D341Med (cell line): ENCODE results near the gene RAD51B.

Source experiments
- DNase-seq: peaks from one replicate; pipeline ENCODE4 v3.0.0; 2012; ENCODE audit warnings: low spot score

Gene RAD51B

GRCh38 chr14:68728342-68729106, 908.9 kb downstream of the RAD51B start:
- no peak for DNase-seq

GRCh38 chr14:68729556-68729955, 910.0 kb downstream of the RAD51B start:
- DNase-seq: no peak

GRCh38 chr14:68730348-68730747, 910.8 kb downstream of the RAD51B start:
- DNase-seq: no peak

- no peak for DNase-seq
These were observed 911.3 kb downstream of the RAD51B start for GRCh38 chr14:68730811-68731425.

GRCh38 chr14:68733086-68733914, 913.7 kb downstream of the RAD51B start:
- DNase-seq: no peak

- no peak for DNase-seq
These were observed 914.7 kb downstream of the RAD51B start for GRCh38 chr14:68734231-68734732.

GRCh38 chr14:68735856-68736255, 916.3 kb downstream of the RAD51B start:
- DNase-seq: no peak

- DNase-seq: no peak
These were observed 916.9 kb downstream of the RAD51B start for GRCh38 chr14:68736471-68736871.

- DNase-seq: no peak
These were observed 917.5 kb downstream of the RAD51B start for GRCh38 chr14:68737086-68737485.

- no peak for DNase-seq
These were observed 919.0 kb downstream of the RAD51B start for GRCh38 chr14:68738559-68738958.

GRCh38 chr14:68739701-68740100, 920.1 kb downstream of the RAD51B start:
- DNase-seq: no peak

GRCh38 chr14:68740788-68741476, 921.4 kb downstream of the RAD51B start:
- no peak for DNase-seq

GRCh38 chr14:68741477-68741791, 921.9 kb downstream of the RAD51B start:
- DNase-seq: no peak

GRCh38 chr14:68741839-68742470, 922.4 kb downstream of the RAD51B start:
- DNase-seq: no peak

- no peak for DNase-seq
These were observed 925.0 kb downstream of the RAD51B start for GRCh38 chr14:68744613-68745012.

- no peak for DNase-seq
These were observed 927.8 kb downstream of the RAD51B start for GRCh38 chr14:68747393-68747792.

GRCh38 chr14:68748260-68748659, 928.7 kb downstream of the RAD51B start:
- no peak for DNase-seq

GRCh38 chr14:68748691-68749090, 929.1 kb downstream of the RAD51B start:
- no peak for DNase-seq

- no peak for DNase-seq
These were observed 930.2 kb downstream of the RAD51B start for GRCh38 chr14:68749487-68750475.

GRCh38 chr14:68752271-68753006, 932.9 kb downstream of the RAD51B start:
- no peak for DNase-seq
